ENCODE data around the gene PAQR4.

PAQR4 gene

GRCh38 chr16:2946649-2947048 is 22.5 kb upstream of the PAQR4 start:
- no peak for DNase-seq

GRCh38 chr16:2948807-2949704 is 20.1 kb upstream of the PAQR4 start:
- no peak for DNase-seq

GRCh38 chr16:2949705-2950352 is 19.3 kb upstream of the PAQR4 start:
- DNase-seq = no peak

GRCh38 chr16:2950353-2950724 is 18.8 kb upstream of the PAQR4 start:
- no peak for DNase-seq

- DNase-seq = no peak
Observed at GRCh38 chr16:2950773-2951172, 18.4 kb upstream of the PAQR4 start.

- no peak for DNase-seq
Observed at GRCh38 chr16:2952679-2953078, 16.5 kb upstream of the PAQR4 start.

- no peak for DNase-seq
Observed at GRCh38 chr16:2953706-2954627, 15.2 kb upstream of the PAQR4 start.

GRCh38 chr16:2954656-2955381 is 14.3 kb upstream of the PAQR4 start:
- no peak for DNase-seq

- no peak for DNase-seq
Observed at GRCh38 chr16:2955438-2955778, 13.7 kb upstream of the PAQR4 start.

GRCh38 chr16:2955779-2956578 is 13.2 kb upstream of the PAQR4 start:
- no peak for DNase-seq

- DNase-seq = no peak
Observed at GRCh38 chr16:2956579-2956956, 12.6 kb upstream of the PAQR4 start.

GRCh38 chr16:2959206-2959605 is 9.9 kb upstream of the PAQR4 start:
- DNase-seq = no peak

- DNase-seq = no peak
Observed at GRCh38 chr16:2960183-2961010, 8.8 kb upstream of the PAQR4 start.

GRCh38 chr16:2962334-2963073 is 6.6 kb upstream of the PAQR4 start:
- DNase-seq = no peak

GRCh38 chr16:2963074-2963722 is 6.0 kb upstream of the PAQR4 start:
- no peak for DNase-seq

GRCh38 chr16:2963723-2964474 is 5.2 kb upstream of the PAQR4 start, which contains the start of gene KREMEN2:
KREMEN2 (plus strand) TSS chr16:2964275; CDS start chr16:2964521, 246 bp downstream.
- no peak for DNase-seq

GRCh38 chr16:2964475-2965336 is 4.4 kb upstream of the PAQR4 start:
- DNase-seq = peak; percentile 34

All from MV-4-11 (cell line).